A673 (cell line): ENCODE data around the gene HPSE2. TPM values are rescaled to one million over a fixed set of nuclear protein-coding genes. Genes with fewer than 3 reads are reported as not detected.

Experiments used
- BruUV-seq: library from RNA; stranded (reverse); fragments of 400-500 nt; replicated peaks from 2 replicates; lab custom pipeline; 2021; lab: Mats Ljungman, UMichigan
- CTCF ChIA-PET: fragments of 300-600 bp; sonication (Branson Sonifier 250); formaldehyde crosslinking; loops from one replicate; lab custom pipeline; 2022; ENCODE audit warnings: antibody characterized with exemption; lab: Charles Lee
- POLR2A ChIA-PET: fragments of 300-600 bp; sonication (Branson Sonifier 250); formaldehyde crosslinking; loops from one replicate; lab custom pipeline; 2022; ENCODE audit warnings: antibody characterized with exemption; ENCODE audit not compliant: low non-redundant PET; lab: Charles Lee
- DNase-seq: peaks from one replicate; pipeline ENCODE4 v3.0.0-alpha.2; 2015; ENCODE audit warnings: low spot score
- H3K27ac ChIP-seq: fragments of 200-600 bp; sonication (generic); 2 replicates; pipeline ENCODE4 v1.5.1; 2016; ENCODE audit warnings: mixed run types, low read depth, mild to moderate bottlenecking, mixed read lengths, antibody characterized with exemption, low read length; ENCODE audit not compliant: poor library complexity, severe bottlenecking
- H3K27me3 ChIP-seq: fragments of 200-600 bp; sonication (generic); replicated peaks from 2 replicates; pipeline ENCODE4 v1.6.1; 2017; ENCODE audit warnings: mixed run types, low read depth, mild to moderate bottlenecking, mixed read lengths, antibody characterized with exemption, low read length; ENCODE audit not compliant: insufficient read depth, poor library complexity
- H3K36me3 ChIP-seq: fragments of 200-600 bp; sonication (generic); 2 replicates; pipeline ENCODE4 v1.6.1; 2016; ENCODE audit warnings: mixed run types, mild to moderate bottlenecking, mixed read lengths, antibody characterized with exemption, low read length; ENCODE audit not compliant: insufficient read depth, poor library complexity, severe bottlenecking
- H3K4me1 ChIP-seq: fragments of 200-600 bp; sonication (generic); 2 replicates; pipeline ENCODE4 v1.6.1; 2017; ENCODE audit warnings: mixed run types, mild to moderate bottlenecking, mixed read lengths, antibody characterized with exemption, low read length; ENCODE audit not compliant: insufficient read depth, poor library complexity, severe bottlenecking
- H3K4me3 ChIP-seq: fragments of 200-600 bp; sonication (generic); 2 replicates; pipeline ENCODE4 v1.5.1; 2016; ENCODE audit warnings: low read depth, mixed run types, mild to moderate bottlenecking, mixed read lengths, low read length; ENCODE audit not compliant: poor library complexity, severe bottlenecking
- H3K9me3 ChIP-seq: fragments of 200-600 bp; sonication (generic); 2 replicates; pipeline ENCODE4 v1.6.1; 2016; ENCODE audit warnings: mixed run types, low read depth, mild to moderate bottlenecking, mixed read lengths, antibody characterized with exemption, low read length; ENCODE audit not compliant: poor library complexity, severe bottlenecking
- CTCF ChIP-seq: fragments of 300-800, 200-600 bp; sonication (generic); conservative IDR thresholded peaks from 2 replicates; pipeline ENCODE4 v1.5.1; 2017; ENCODE audit warnings: low read depth, mild to moderate bottlenecking, antibody characterized with exemption, low read length, moderate library complexity, mixed read lengths
- EZH2 ChIP-seq: fragments of 200-600 bp; sonication (generic); IDR thresholded peaks from 2 replicates; pipeline ENCODE4 v1.6.1; 2017; ENCODE audit warnings: borderline replicate concordance, low read depth, mild to moderate bottlenecking, mixed read lengths, antibody characterized with exemption, low read length; ENCODE audit not compliant: poor library complexity, severe bottlenecking
- intact Hi-C: fragments of 100-400 bp; cut with micrococcal nuclease; formaldehyde crosslinking; loops from one replicate; pipeline ENCODE4 v1.10.0; 2022; ENCODE audit not compliant: unreplicated experiment
- microRNA-seq: library from miRNA; unstranded; fragments of <30 nt; microRNA quantifications from one replicate; pipeline ENCODE4 v1.2.0, GENCODE V29; 2021
- total RNA-seq: library from RNA; stranded (reverse); gene quantifications from 2 replicates; pipeline ENCODE4 v1.2.3, GENCODE V29; 2021

The HPSE2 gene
- total RNA-seq, 1 experiment from 2014 or later: not detected

- Histone ChIP-seq H3K9me3 (no peaks in the 10 kb centered on the region), H3K4me1 (peaks cover 7% of the 10 kb centered on the region), H3K27ac (no peak overlapping the region), H3K4me3 (no peak overlapping the region), H3K36me3 (no peaks in the 10 kb centered on the region), H3K27me3 (no peaks in the 10 kb centered on the region)
- no TSS peak for BruUV-seq
- POLR2A ChIA-PET: interaction anchor here (0.6 kb wide), 1 partner anchor 33 kb away, joined by 4 read pairs; no protein-coding TSS in a partner anchor
- CTCF ChIA-PET: no interaction called here
- no peak for DNase-seq
- intact Hi-C loops: loop anchor here (10.0 kb wide), 1 partner anchor 64 kb away; no protein-coding TSS in a partner anchor
- TF ChIP-seq EZH2 (no peak), CTCF (no peak)
These were observed 826.9 kb downstream of the HPSE2 start for GRCh38 chr10:98408799-98409198.

- BruUV-seq: no TSS peak
- Histone ChIP-seq H3K4me1 (peaks cover 7% of the 10 kb centered on the region), H3K4me3 (no peak overlapping the region), H3K36me3 (no peaks in the 10 kb centered on the region), H3K27me3 (no peaks in the 10 kb centered on the region), H3K9me3 (no peaks in the 10 kb centered on the region), H3K27ac (no peak overlapping the region)
- TF ChIP-seq CTCF (no peak), EZH2 (no peak)
- ChIA-PET CTCF (no interaction called here), POLR2A (no interaction called here)
- no peak for DNase-seq
- intact Hi-C loops: loop anchor here (10.0 kb wide), 1 partner anchor 63 kb away; no protein-coding TSS in a partner anchor
These were observed 827.9 kb downstream of the HPSE2 start for GRCh38 chr10:98407744-98408241.

Small RNA genes within 50 kb of the gene (microRNA-seq; reads per million reads assigned to microRNA genes)
- gene MIR4685: 2.4 reads per million
- not detected for gene MIR6507

Other genes with a start within 250 kb of the HPSE2 start
- gene CNNM1, start 93.5 kb upstream of the HPSE2 start, total RNA-seq: 0.66 and 0.73 TPM in 2 replicates
- 65.7 and 78.3 TPM in 2 replicates for gene GOT1, start 194.8 kb upstream of the HPSE2 start, total RNA-seq